NCI-H146 treated with DMSO at 0.1 percent for 48 hours (cell line): ENCODE measurements around the gene JCAD.

Experiments
- DNase-seq: peaks from one replicate; lab custom pipeline; 2025; ENCODE audit not compliant: unreplicated experiment; lab: John Stamatoyannopoulos, UW

The JCAD gene

GRCh38 chr10:30045961-30046360 is 13.4 kb downstream of the JCAD start:
- no peak for DNase-seq

- no peak for DNase-seq
Observed at GRCh38 chr10:30043476-30044270, 15.7 kb downstream of the JCAD start.

GRCh38 chr10:30042820-30043219 is 16.6 kb downstream of the JCAD start:
- no peak for DNase-seq

DNA sequence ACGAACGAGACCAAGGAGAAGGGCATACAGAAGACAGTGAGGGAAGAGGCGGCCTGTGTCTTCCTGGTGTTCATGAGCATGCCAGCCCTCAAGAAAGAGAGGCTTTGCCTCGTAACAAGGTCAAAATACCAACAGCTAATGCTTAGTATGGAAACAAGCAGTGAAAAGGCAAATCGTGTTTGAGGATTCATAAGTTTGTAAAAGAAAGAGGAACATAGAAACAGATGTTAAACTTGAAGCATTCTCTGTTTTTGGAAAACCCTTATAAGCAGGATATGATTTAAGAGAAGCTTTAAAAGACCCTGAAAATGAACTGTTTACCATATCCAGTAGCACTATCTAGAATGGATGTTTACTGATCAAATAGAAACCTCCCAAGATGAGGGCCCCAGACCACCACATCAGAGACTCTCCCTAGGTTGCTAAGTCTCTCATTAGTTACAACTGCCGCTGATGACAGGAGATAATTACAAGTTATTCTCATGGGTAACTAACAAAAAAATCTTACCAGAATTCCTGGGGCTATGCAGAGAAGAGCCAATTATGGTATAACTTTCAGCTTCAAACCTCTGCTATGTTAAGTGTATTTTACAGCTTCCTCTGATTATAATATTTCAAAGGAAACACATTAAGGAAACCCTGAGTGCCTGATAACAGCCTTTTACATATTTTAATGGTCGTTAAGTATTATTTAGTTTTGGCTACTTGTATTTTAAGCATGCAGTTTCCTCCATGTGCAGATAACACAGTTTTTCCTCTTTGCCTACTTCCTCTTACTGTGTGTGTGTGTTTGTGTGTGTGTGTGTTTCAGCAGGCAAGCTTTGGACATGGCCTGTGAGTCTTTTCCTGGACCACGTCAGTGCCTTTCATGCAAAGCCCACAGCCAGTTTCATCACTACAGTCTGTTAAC is 17.9 kb downstream of the JCAD start:
- DNase-seq: no peak

GRCh38 chr10:30040597-30040996 is 18.8 kb downstream of the JCAD start:
- no peak for DNase-seq

DNA sequence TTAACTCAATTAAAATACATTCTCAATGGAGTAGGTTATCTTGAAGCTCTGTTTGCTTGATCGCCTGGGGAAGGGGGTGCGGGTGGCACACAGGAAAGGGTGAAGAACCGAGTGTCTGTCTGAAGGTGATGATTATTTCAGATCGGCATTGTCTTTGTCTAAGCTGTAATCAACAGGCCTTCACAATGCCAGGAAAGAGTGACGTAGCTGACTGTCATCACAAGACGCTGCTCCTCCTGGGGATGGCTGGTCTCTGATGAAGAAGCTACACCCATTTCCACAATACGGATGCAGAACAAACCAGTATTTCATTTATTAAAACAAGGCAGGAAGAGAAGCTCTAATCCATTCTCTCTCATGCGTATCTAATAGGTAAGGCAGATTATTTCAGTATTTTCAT is 19.4 kb downstream of the JCAD start:
- DNase-seq: no peak

DNA sequence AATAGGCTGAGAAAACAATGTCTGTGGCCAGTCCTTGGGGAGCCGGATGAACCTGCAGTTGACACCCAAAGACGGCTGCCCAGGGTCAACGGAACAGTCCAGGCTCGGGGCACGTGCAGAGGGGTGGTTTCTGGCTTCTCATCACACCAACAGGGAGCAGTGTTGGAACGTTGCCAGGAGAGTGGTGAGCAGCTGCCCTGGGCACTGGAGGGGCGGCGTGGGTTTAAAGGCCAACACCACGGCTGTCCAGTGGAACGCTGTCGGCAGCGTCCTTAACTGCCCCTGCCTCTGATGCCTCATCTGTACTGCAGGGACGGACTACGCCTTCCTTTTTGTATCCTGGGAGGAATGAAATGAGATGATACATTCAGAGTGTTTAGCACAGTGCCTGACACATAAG is 19.8 kb downstream of the JCAD start:
- DNase-seq: no peak

DNA sequence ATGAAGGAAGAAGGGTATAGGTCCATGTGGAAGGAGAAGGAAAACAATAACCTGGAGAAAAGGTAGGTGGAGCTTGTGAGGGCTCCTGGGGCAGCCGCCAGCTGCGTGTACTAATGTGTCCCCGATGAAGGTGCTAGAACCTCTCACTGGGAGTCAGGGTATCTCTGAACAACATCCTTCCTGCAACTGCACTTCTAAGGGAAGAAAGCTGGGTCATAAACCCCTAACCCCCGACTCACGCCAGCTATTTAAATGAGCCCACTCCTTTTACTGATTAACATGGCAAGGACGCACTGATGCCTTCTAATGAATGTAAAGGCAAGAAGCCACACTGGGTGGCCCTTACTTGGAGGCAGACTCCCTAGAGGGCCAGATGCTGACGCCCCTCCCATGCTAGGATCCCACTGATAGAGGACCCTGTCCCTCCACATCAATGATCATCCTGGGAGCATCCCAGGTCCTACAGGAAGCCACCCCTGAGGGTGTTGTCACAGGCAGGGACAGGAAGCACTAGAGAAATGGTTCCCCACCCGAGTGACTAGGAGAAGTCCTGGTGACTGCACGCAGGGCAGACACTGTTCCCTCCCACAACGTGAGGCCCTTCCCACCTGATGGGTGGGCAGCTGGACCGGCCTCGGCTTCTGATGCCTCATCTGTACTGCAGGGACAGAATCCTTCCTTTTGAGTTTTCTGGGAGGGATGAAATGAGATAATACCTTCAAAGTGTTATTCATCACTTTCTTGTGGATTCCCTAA is 20.4 kb downstream of the JCAD start:
- DNase-seq: no peak

GRCh38 chr10:30037620-30038336 is 21.6 kb downstream of the JCAD start:
- no peak for DNase-seq

- DNase-seq: no peak
Observed at GRCh38 chr10:30036811-30037210, 22.6 kb downstream of the JCAD start.

GRCh38 chr10:30036341-30036740 is 23.0 kb downstream of the JCAD start:
- no peak for DNase-seq

- DNase-seq: no peak
Observed at GRCh38 chr10:30034433-30035137, 24.8 kb downstream of the JCAD start.

GRCh38 chr10:30032125-30032524 is 27.3 kb downstream of the JCAD start:
- no peak for DNase-seq

- no peak for DNase-seq
Observed at GRCh38 chr10:30029872-30030256, 29.5 kb downstream of the JCAD start.

GRCh38 chr10:30029164-30029871 is 30.1 kb downstream of the JCAD start:
- no peak for DNase-seq

- no peak for DNase-seq
Observed at GRCh38 chr10:30028738-30029030, 30.7 kb downstream of the JCAD start.

- no peak for DNase-seq
Observed at GRCh38 chr10:30028006-30028737, 31.2 kb downstream of the JCAD start.

DNA sequence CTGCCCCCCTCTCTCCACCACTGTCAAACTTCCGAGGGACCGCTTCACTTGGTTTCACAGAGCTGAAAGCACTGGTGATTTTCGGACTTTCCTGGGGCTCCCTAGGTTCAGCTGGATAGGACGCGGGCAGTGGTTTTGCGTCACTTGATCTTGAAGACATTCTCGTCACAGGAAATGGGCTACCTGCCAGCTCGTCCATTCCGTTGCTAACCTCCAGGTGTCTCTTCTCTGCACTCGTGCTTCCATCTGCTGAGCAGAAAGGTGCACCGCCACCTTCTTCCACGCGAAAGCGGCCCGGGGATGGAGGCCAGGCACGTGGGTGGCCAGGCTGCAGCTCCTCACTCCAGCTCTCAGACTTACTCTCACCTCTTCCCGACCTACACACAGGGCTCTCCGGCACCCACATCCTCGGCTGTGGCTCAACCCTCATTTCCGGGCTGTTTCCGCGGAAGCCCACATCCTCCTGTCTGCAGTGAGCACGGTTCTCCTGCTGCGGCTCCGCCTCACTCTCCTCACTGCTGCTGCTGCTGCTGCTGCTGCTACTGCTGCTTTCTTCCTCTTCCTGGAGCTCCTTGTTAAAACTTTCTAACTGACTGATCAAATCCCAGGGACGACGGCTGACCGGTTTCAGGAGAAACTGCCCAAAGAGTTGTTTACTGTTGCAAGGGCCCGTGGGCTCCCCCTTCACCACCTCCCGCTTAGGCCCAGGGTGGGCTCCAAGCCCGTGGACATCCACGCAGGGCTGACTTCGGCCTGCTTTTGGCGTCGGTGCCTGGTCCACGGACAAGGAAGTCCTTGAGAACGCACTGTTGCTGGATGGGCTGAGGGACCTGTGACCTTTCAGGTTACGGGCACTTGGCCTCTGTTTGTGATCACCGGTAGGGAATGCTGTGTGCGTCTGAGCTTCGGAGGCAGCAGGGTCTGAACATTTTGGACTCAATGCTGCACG is 32.1 kb downstream of the JCAD start:
- no peak for DNase-seq
